Urinary bladder (tissue), 4 donors: Measurements from ENCODE around the gene PHLDB2. TPM values are rescaled to one million over a fixed set of nuclear protein-coding genes. Genes with fewer than 3 reads are reported as not detected.

Experiments used
- DNase-seq: peaks from one replicate; pipeline ENCODE4 v3.0.0-alpha.2; 2015; ENCODE audit errors: extremely low spot score
- H3K27ac ChIP-seq: one replicate; pipeline ENCODE4 v1.5.1; 2013; ENCODE audit warnings: low read depth, mild to moderate bottlenecking, moderate library complexity
- H3K36me3 ChIP-seq: one replicate; pipeline ENCODE4 v1.6.1; 2013; ENCODE audit warnings: mild to moderate bottlenecking, moderate library complexity; ENCODE audit not compliant: insufficient read depth
- H3K4me1 ChIP-seq: one replicate; pipeline ENCODE4 v1.6.1; 2013; ENCODE audit warnings: mild to moderate bottlenecking, moderate library complexity; ENCODE audit not compliant: insufficient read depth
- H3K4me3 ChIP-seq: one replicate; pipeline ENCODE4 v1.5.1; 2013; ENCODE audit warnings: low read depth, low read length
- WGBS: extraction: QIAGEN DNeasy Blood & Tissue Kit; methylation state at CpG from one replicate; pipeline ENCODE4 v1.1.7; 2013; 5-methylcytosine and 5-hydroxymethylcytosine counted together
- polyA plus RNA-seq: library from polyadenylated mRNA; stranded (reverse); fragments of 200-250 nt; gene quantifications from one replicate; pipeline ENCODE4 v1.2.3, GENCODE V29; 2013
- total RNA-seq: library from RNA; depleted of rRNA; stranded (reverse); fragments of >200 nt; gene quantifications from one replicate; pipeline ENCODE4 v1.2.3, GENCODE V29; 2014
- donor health status: healthy with polysubstance abuse.
- donor health status: healthy.

The PHLDB2 gene
- total and polyA plus RNA-seq, 2 donors: 58.1 to 173 TPM

- Histone ChIP-seq H3K4me1 (no peaks in the 10 kb centered on the region), H3K4me3 (no peak overlapping the region), H3K27ac (no peak overlapping the region), H3K36me3 (no peaks in the 10 kb centered on the region)
- WGBS: 96% methylated on average over 6 of the region's 6 CpGs
- no peak for DNase-seq
Observed at GRCh38 chr3:111828530-111828929, 30.5 kb upstream of the PHLDB2 start.

- H3K27ac ChIP-seq: no peak overlapping the region
- H3K4me1 ChIP-seq: no peaks in the 10 kb centered on the region
- no peak overlapping the region for H3K4me3 ChIP-seq
- no peak for DNase-seq
- 92% methylated on average over 1 of the region's 1 CpG for WGBS
- no peaks in the 10 kb centered on the region for H3K36me3 ChIP-seq
Observed at GRCh38 chr3:111829023-111829422, 30.0 kb upstream of the PHLDB2 start.

DNA sequence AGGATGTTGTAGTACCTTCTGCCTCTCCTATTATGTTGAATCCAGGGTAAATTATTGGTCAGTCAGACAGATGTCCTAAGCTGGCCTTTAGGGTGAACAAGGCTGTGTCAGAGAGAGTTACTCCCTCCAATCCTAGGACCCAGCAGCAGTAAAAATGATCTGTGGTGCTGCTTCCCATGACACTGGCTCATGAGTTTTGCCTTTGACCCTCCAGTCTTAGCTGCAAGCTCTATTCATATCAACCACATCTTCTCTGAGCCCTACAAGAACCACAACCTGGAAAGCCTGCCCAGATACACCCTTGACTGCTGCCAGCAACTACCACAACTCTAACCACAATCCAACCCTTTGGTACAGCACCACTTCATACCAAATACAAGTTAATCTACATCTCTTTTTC lies 27.2 kb upstream of the PHLDB2 start:
- H3K27ac ChIP-seq: no peak overlapping the region
- H3K36me3 ChIP-seq: no peaks in the 10 kb centered on the region
- H3K4me1 ChIP-seq: no peaks in the 10 kb centered on the region
- no peak overlapping the region for H3K4me3 ChIP-seq
- no peak for DNase-seq

GRCh38 chr3:111837112-111837511 lies 22.0 kb upstream of the PHLDB2 start:
- H3K4me3 ChIP-seq: no peak overlapping the region
- H3K4me1 ChIP-seq: no peaks in the 10 kb centered on the region
- WGBS: 52% methylated on average over 3 of the region's 3 CpGs
- DNase-seq: no peak
- H3K36me3 ChIP-seq: no peaks in the 10 kb centered on the region
- H3K27ac ChIP-seq: no peak overlapping the region

DNA sequence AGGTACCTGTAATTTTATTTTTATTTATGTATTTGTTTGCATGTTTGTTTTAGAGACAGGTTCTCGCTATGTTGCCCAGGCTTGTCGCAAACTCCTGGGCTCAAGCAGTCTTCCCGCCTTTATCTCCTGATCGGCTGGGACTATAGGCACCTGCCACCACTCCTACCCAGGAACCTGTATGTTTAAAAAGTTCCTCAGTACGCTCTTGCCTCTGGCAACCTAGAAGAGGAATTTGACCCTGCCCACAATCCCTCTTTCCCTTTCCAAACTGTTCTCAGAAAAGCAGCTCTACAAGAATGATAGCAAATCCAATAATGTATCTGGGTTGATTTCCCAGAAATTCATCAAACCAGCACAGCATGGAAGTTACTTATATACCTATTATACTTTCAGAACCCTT lies 20.9 kb upstream of the PHLDB2 start:
- no peak overlapping the region for H3K27ac ChIP-seq
- no peaks in the 10 kb centered on the region for H3K36me3 ChIP-seq
- no peaks in the 10 kb centered on the region for H3K4me1 ChIP-seq
- 93% methylated on average over 5 of the region's 5 CpGs for WGBS
- DNase-seq: no peak
- no peak overlapping the region for H3K4me3 ChIP-seq

GRCh38 chr3:111846039-111846438 lies 13.0 kb upstream of the PHLDB2 start:
- no peaks in the 10 kb centered on the region for H3K4me1 ChIP-seq
- 94% methylated on average over 1 of the region's 1 CpG for WGBS
- no peak overlapping the region for H3K4me3 ChIP-seq
- H3K36me3 ChIP-seq: no peaks in the 10 kb centered on the region
- no peak overlapping the region for H3K27ac ChIP-seq
- DNase-seq: no peak

DNA sequence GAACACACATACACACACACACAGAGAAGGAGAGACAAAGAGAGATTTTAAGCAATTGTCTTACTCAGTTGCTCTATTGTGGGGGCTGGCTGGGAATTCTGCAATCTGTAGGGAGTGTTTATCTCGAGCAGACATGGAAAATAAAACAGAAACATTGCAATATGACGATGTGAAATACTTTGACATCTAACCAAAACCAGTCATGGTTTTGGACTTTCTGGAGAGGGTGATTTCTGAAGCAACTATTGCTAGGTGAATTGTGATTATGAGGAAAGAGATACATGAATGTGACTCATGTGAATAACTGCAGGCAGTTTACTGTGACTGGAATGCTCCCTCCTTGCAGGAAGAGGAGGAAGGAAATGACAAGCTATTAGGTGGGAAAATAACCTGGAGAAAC lies 12.3 kb upstream of the PHLDB2 start:
- no peak for DNase-seq
- Histone ChIP-seq H3K27ac (no peak overlapping the region), H3K36me3 (no peaks in the 10 kb centered on the region), H3K4me1 (no peaks in the 10 kb centered on the region), H3K4me3 (no peak overlapping the region)
- 43% methylated on average over 2 of the region's 2 CpGs for WGBS

- DNase-seq: no peak
- Histone ChIP-seq H3K27ac (no peak overlapping the region), H3K4me1 (no peaks in the 10 kb centered on the region), H3K36me3 (no peaks in the 10 kb centered on the region), H3K4me3 (no peak overlapping the region)
- WGBS: 97% methylated on average over 1 of the region's 1 CpG
Observed at GRCh38 chr3:111848283-111848682, 10.8 kb upstream of the PHLDB2 start.

GRCh38 chr3:111848778-111849177 lies 10.3 kb upstream of the PHLDB2 start:
- H3K4me1 ChIP-seq: no peaks in the 10 kb centered on the region
- 34% methylated on average over 2 of the region's 2 CpGs for WGBS
- no peak overlapping the region for H3K27ac ChIP-seq
- H3K4me3 ChIP-seq: no peak overlapping the region
- no peak for DNase-seq
- H3K36me3 ChIP-seq: no peaks in the 10 kb centered on the region

- 69% methylated on average over 3 of the region's 3 CpGs for WGBS
- no peak overlapping the region for H3K4me3 ChIP-seq
Observed at GRCh38 chr3:111850537-111850936, 8.5 kb upstream of the PHLDB2 start.

GRCh38 chr3:111851511-111851954 lies 7.5 kb upstream of the PHLDB2 start:
- WGBS: 19% methylated on average over 8 of the region's 8 CpGs
- no peaks in the 10 kb centered on the region for H3K4me1 ChIP-seq
- no peak overlapping the region for H3K27ac ChIP-seq
- no peaks in the 10 kb centered on the region for H3K36me3 ChIP-seq
- H3K4me3 ChIP-seq: no peak overlapping the region
- DNase-seq: no peak

More at GRCh38 chr3:111850537-111850936, 8.5 kb upstream of the PHLDB2 start:
- H3K27ac ChIP-seq: no peak overlapping the region
- no peak for DNase-seq
- no peaks in the 10 kb centered on the region for H3K36me3 ChIP-seq
- H3K4me1 ChIP-seq: no peaks in the 10 kb centered on the region

DNA sequence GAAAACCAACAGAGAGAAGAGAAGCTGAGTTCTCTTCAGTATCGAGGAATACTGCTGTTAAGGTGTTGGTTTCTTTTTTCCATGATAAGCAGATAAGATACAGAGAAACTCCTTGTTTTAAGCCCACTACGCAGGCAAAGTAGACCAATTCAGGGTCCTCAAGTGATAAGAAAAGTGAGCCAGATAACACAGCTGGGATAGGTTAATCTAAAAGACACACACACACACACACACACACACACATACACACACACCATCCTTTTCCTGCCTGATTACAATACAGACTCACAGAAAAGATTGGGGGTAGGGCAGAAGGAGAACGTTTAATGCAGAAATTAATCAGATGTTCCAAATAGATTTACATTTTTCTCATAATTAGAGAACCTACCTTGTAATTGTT lies 6.5 kb upstream of the PHLDB2 start:
- WGBS: 47% methylated on average over 3 of the region's 3 CpGs
- Histone ChIP-seq H3K27ac (no peak overlapping the region), H3K4me3 (no peak overlapping the region), H3K36me3 (no peaks in the 10 kb centered on the region), H3K4me1 (no peaks in the 10 kb centered on the region)
- DNase-seq: no peak

GRCh38 chr3:111853068-111853467 lies 6.0 kb upstream of the PHLDB2 start:
- no peak overlapping the region for H3K27ac ChIP-seq
- H3K4me1 ChIP-seq: no peaks in the 10 kb centered on the region
- no peak overlapping the region for H3K4me3 ChIP-seq
- 38% methylated on average over 1 of the region's 1 CpG for WGBS
- no peak for DNase-seq
- H3K36me3 ChIP-seq: no peaks in the 10 kb centered on the region

DNA sequence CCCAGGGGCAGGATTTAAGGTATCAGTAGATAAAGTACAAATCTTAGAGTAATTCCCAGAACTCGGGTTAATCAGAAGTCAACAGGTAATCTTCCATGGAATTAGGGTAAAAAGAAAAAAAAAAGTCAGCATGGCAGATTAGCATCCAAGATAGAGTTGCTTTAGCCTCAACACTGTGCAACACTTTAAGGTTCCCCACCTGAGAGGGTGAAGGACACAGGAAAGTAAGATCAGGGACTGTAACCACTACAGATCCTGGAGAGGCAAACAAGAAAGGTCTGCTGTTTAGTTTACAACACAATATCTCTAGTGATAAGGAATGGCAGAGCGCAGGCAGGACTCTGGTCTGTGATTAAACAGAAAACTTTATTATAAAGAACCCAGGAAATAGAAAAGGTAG lies 4.1 kb upstream of the PHLDB2 start:
- WGBS: 81% methylated on average over 2 of the region's 2 CpGs
- no peak for DNase-seq
- Histone ChIP-seq H3K4me1 (no peaks in the 10 kb centered on the region), H3K36me3 (no peaks in the 10 kb centered on the region), H3K4me3 (no peak overlapping the region), H3K27ac (no peak overlapping the region)

DNA sequence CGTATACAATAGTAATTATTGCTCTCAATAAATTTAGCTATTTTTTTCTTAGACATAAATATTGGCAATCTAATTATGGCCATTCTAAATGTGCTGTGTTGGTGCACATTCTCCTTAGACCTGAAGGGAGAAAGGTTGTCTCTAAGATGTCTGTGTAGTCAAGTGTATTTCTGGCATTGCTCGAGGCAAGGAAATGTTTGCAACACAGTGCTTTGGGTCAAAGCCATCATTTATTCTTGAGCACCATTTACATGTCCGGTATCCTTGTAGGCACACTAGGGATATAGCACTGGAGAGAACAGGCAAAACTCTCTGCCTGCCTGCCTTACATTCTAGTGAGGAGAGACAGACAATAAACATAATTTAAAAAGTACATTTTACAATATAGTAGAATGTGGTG lies 2.6 kb upstream of the PHLDB2 start:
- H3K4me3 ChIP-seq: no peak overlapping the region
- no peak for DNase-seq
- no peaks in the 10 kb centered on the region for H3K4me1 ChIP-seq
- H3K36me3 ChIP-seq: no peaks in the 10 kb centered on the region
- no peak overlapping the region for H3K27ac ChIP-seq
- WGBS: 82% methylated on average over 3 of the region's 3 CpGs
